ENCODE measurements around the gene TRAPPC14. TPM values are rescaled to one million over a fixed set of nuclear protein-coding genes. Genes with fewer than 3 reads are reported as not detected.

TRAPPC14 gene
- total RNA-seq, 1 donor from 2014 or later, result 2.6 TPM

GRCh38 chr7:100174582-100174981 lies 16.1 kb upstream of the TRAPPC14 start:
- Histone ChIP-seq H3K4me1 (ENCODE audit: control insufficient read depth in 3 of 3, insufficient read depth in 3 of 3, low read length in 3 of 3) (peaks cover 5 to 9% (median 6%) of the 10 kb centered on the region in 3 donors), H3K9me3 (ENCODE audit: control insufficient read depth in 3 of 3, low read length in 3 of 3) (no peaks in the 10 kb centered on the region), H3K4me3 (ENCODE audit: low read length in 3 of 3) (no peak overlapping the region), H3K9ac (ENCODE audit: low read depth in 1 of 3, low read length in 3 of 3) (no peak overlapping the region), H3K27ac (ENCODE audit: low read depth, low read length) (no peak overlapping the region), H3K36me3 (ENCODE audit: control insufficient read depth in 3 of 3, insufficient read depth in 3 of 3, low read length in 3 of 3) (no peaks in the 10 kb centered on the region), H3K27me3 (ENCODE audit: control insufficient read depth in 3 of 3, insufficient read depth in 3 of 3, low read length in 3 of 3) (peaks cover 12 to 38% (median 14%) of the 10 kb centered on the region in 3 donors)

GRCh38 chr7:100173806-100174495 lies 15.4 kb upstream of the TRAPPC14 start:
- H3K27me3 ChIP-seq (ENCODE audit: control insufficient read depth in 3 of 3, insufficient read depth in 3 of 3, low read length in 3 of 3), result peaks cover 12 to 34% (median 18%) of the 10 kb centered on the region in 3 donors
- H3K4me1 ChIP-seq (ENCODE audit: control insufficient read depth in 3 of 3, insufficient read depth in 3 of 3, low read length in 3 of 3), result peaks cover 5 to 9% (median 6%) of the 10 kb centered on the region in 3 donors
- no peaks in the 10 kb centered on the region for H3K36me3 ChIP-seq (ENCODE audit: control insufficient read depth in 3 of 3, insufficient read depth in 3 of 3, low read length in 3 of 3)
- no peak overlapping the region for H3K27ac ChIP-seq (ENCODE audit: low read depth, low read length)
- H3K4me3 ChIP-seq (ENCODE audit: low read length in 3 of 3), result no peak overlapping the region
- no peak overlapping the region for H3K9ac ChIP-seq (ENCODE audit: low read depth in 1 of 3, low read length in 3 of 3)
- no peaks in the 10 kb centered on the region for H3K9me3 ChIP-seq (ENCODE audit: control insufficient read depth in 3 of 3, low read length in 3 of 3)

- no peak overlapping the region for H3K27ac ChIP-seq (ENCODE audit: low read depth, low read length)
- no peaks in the 10 kb centered on the region for H3K36me3 ChIP-seq (ENCODE audit: control insufficient read depth in 3 of 3, insufficient read depth in 3 of 3, low read length in 3 of 3)
- no peak overlapping the region for H3K4me3 ChIP-seq (ENCODE audit: low read length in 3 of 3)
- H3K9ac ChIP-seq (ENCODE audit: low read depth in 1 of 3, low read length in 3 of 3), result no peak overlapping the region
- peaks cover 14 to 19% (median 16%) of the 10 kb centered on the region in 3 donors for H3K4me1 ChIP-seq (ENCODE audit: control insufficient read depth in 3 of 3, insufficient read depth in 3 of 3, low read length in 3 of 3)
- H3K9me3 ChIP-seq (ENCODE audit: control insufficient read depth in 3 of 3, low read length in 3 of 3), result no peaks in the 10 kb centered on the region
- peaks cover 21 to 41% (median 32%) of the 10 kb centered on the region in 3 donors for H3K27me3 ChIP-seq (ENCODE audit: control insufficient read depth in 3 of 3, insufficient read depth in 3 of 3, low read length in 3 of 3)
Measured at GRCh38 chr7:100171840-100172239, 13.3 kb upstream of the TRAPPC14 start.

GRCh38 chr7:100171087-100171681 lies 12.7 kb upstream of the TRAPPC14 start:
- H3K27me3 ChIP-seq (ENCODE audit: control insufficient read depth in 3 of 3, insufficient read depth in 3 of 3, low read length in 3 of 3), result peaks cover 23 to 47% (median 39%) of the 10 kb centered on the region in 3 donors
- H3K9ac ChIP-seq (ENCODE audit: low read depth in 1 of 3, low read length in 3 of 3), result no peak overlapping the region
- H3K4me3 ChIP-seq (ENCODE audit: low read length in 3 of 3), result peak overlapping the region in 1 of 3 donors; percentile 22
- no peaks in the 10 kb centered on the region for H3K9me3 ChIP-seq (ENCODE audit: control insufficient read depth in 3 of 3, low read length in 3 of 3)
- no peaks in the 10 kb centered on the region for H3K36me3 ChIP-seq (ENCODE audit: control insufficient read depth in 3 of 3, insufficient read depth in 3 of 3, low read length in 3 of 3)
- H3K4me1 ChIP-seq (ENCODE audit: control insufficient read depth in 3 of 3, insufficient read depth in 3 of 3, low read length in 3 of 3), result peaks cover 14 to 21% (median 16%) of the 10 kb centered on the region in 3 donors
- H3K27ac ChIP-seq (ENCODE audit: low read depth, low read length), result no peak overlapping the region

GRCh38 chr7:100170101-100170897 lies 11.8 kb upstream of the TRAPPC14 start:
- Histone ChIP-seq H3K36me3 (ENCODE audit: control insufficient read depth in 3 of 3, insufficient read depth in 3 of 3, low read length in 3 of 3) (no peaks in the 10 kb centered on the region), H3K4me1 (ENCODE audit: control insufficient read depth in 3 of 3, insufficient read depth in 3 of 3, low read length in 3 of 3) (peaks cover 14 to 21% (median 16%) of the 10 kb centered on the region in 3 donors), H3K27ac (ENCODE audit: low read depth, low read length) (no peak overlapping the region), H3K4me3 (ENCODE audit: low read length in 3 of 3) (no peak overlapping the region), H3K9ac (ENCODE audit: low read depth in 1 of 3, low read length in 3 of 3) (no peak overlapping the region), H3K9me3 (ENCODE audit: control insufficient read depth in 3 of 3, low read length in 3 of 3) (no peaks in the 10 kb centered on the region), H3K27me3 (ENCODE audit: control insufficient read depth in 3 of 3, insufficient read depth in 3 of 3, low read length in 3 of 3) (peaks cover 23 to 49% (median 40%) of the 10 kb centered on the region in 3 donors)

- H3K9me3 ChIP-seq (ENCODE audit: control insufficient read depth in 3 of 3, low read length in 3 of 3), result no peaks in the 10 kb centered on the region
- H3K27ac ChIP-seq (ENCODE audit: low read depth, low read length), result no peak overlapping the region
- H3K4me1 ChIP-seq (ENCODE audit: control insufficient read depth in 3 of 3, insufficient read depth in 3 of 3, low read length in 3 of 3), result peaks cover 14 to 21% (median 16%) of the 10 kb centered on the region in 3 donors
- H3K9ac ChIP-seq (ENCODE audit: low read depth in 1 of 3, low read length in 3 of 3), result no peak overlapping the region
- H3K27me3 ChIP-seq (ENCODE audit: control insufficient read depth in 3 of 3, insufficient read depth in 3 of 3, low read length in 3 of 3), result peaks cover 23 to 44% (median 40%) of the 10 kb centered on the region in 3 donors
- no peaks in the 10 kb centered on the region for H3K36me3 ChIP-seq (ENCODE audit: control insufficient read depth in 3 of 3, insufficient read depth in 3 of 3, low read length in 3 of 3)
- no peak overlapping the region for H3K4me3 ChIP-seq (ENCODE audit: low read length in 3 of 3)
Measured at GRCh38 chr7:100169147-100169850, 10.8 kb upstream of the TRAPPC14 start.

GRCh38 chr7:100167912-100168323 lies 9.4 kb upstream of the TRAPPC14 start:
- Histone ChIP-seq H3K27me3 (ENCODE audit: control insufficient read depth in 3 of 3, insufficient read depth in 3 of 3, low read length in 3 of 3) (peaks cover 23 to 40% (median 37%) of the 10 kb centered on the region in 3 donors), H3K4me1 (ENCODE audit: control insufficient read depth in 3 of 3, insufficient read depth in 3 of 3, low read length in 3 of 3) (peaks cover 14 to 21% (median 16%) of the 10 kb centered on the region in 3 donors), H3K9ac (ENCODE audit: low read depth in 1 of 3, low read length in 3 of 3) (peak overlapping the region; percentile 55 to 77 (median 69)), H3K36me3 (ENCODE audit: control insufficient read depth in 3 of 3, insufficient read depth in 3 of 3, low read length in 3 of 3) (no peaks in the 10 kb centered on the region), H3K27ac (ENCODE audit: low read depth, low read length) (peak overlapping the region; percentile 44), H3K4me3 (ENCODE audit: low read length in 3 of 3) (peak overlapping the region; percentile 60 to 72 (median 72)), H3K9me3 (ENCODE audit: control insufficient read depth in 3 of 3, low read length in 3 of 3) (no peaks in the 10 kb centered on the region)

- Histone ChIP-seq H3K27me3 (ENCODE audit: control insufficient read depth in 3 of 3, insufficient read depth in 3 of 3, low read length in 3 of 3) (peaks cover 23 to 40% (median 37%) of the 10 kb centered on the region in 3 donors), H3K4me3 (ENCODE audit: low read length in 3 of 3) (peak overlapping the region; percentile 29 to 72 (median 60)), H3K9me3 (ENCODE audit: control insufficient read depth in 3 of 3, low read length in 3 of 3) (no peaks in the 10 kb centered on the region), H3K4me1 (ENCODE audit: control insufficient read depth in 3 of 3, insufficient read depth in 3 of 3, low read length in 3 of 3) (peaks cover 14 to 21% (median 16%) of the 10 kb centered on the region in 3 donors), H3K36me3 (ENCODE audit: control insufficient read depth in 3 of 3, insufficient read depth in 3 of 3, low read length in 3 of 3) (no peaks in the 10 kb centered on the region), H3K27ac (ENCODE audit: low read depth, low read length) (no peak overlapping the region), H3K9ac (ENCODE audit: low read depth in 1 of 3, low read length in 3 of 3) (peak overlapping the region; percentile 22 to 27 (median 25))
Measured at GRCh38 chr7:100166970-100167911, 8.7 kb upstream of the TRAPPC14 start.

Measured in skeletal muscle tissue (tissue), 4 donors.